NAMALWA (cell line): ENCODE measurements around the gene USP8.

Experiments used
- DNase-seq: peaks from one replicate; pipeline ENCODE4 v3.0.0-alpha.2; 2015; ENCODE audit warnings: low spot score

The USP8 gene

DNA sequence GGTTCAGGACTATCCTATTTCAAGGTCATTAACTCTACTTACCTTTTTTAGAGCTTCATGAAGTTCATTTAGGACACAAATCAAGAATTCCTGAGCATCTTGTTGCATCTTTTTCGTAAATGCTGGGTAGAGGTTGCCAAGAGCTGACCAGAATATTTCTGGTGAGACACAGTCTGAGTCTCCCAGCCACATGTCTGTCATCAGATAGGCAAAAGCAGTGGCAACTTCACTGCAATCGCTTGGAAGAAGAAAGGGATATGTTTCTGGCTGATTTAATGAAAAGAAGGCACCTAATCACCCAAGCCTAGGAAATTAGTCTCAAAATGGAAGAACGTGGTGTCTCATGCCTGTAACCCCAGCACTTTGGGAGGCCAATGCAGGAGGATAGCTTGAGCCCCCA lies 119.4 kb downstream of the USP8 start:
- no peak for DNase-seq

DNA sequence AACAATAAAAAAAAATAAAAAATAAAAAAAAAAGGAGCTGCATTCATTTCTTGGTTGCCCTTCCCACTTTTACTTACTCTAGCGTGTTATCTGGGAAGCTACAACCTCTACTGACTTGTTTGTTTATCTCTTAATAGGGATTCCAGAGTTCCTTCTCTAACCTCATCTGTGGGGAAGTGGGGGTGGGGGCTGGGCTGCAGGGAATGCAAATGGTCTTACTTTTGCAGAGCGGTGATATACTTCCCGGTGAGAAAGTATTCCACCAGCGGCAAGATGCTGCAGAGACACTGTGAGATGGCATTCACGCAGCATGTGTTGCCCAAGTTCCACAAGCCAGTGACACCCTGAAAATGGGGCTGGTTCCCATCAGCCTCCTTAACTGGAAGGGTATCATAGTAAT lies 120.2 kb downstream of the USP8 start:
- no peak for DNase-seq

DNA sequence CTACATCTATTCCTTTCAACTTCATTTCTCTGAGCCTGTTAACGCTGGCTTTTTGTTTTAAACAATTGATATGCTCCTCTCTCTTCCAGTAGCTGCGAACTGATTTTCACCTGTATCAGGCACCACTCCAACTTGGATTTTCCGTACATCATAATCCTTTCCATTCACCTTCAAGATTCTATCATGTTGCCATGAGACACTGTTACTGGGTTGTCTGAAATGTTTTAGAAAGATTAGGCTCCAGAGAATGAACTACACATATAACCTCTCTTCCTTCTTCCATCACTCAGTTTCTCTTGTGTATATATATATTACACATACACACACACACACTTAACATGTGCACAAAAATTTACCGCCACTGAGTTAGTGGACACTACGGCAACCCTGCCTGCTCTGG lies 122.4 kb downstream of the USP8 start, which contains the start of gene USP50:
USP50 (minus strand) TSS at position 101 of the 400 bp plus-strand sequence. CDS start 141 bp downstream, outside the sequence.
- no peak for DNase-seq

DNA sequence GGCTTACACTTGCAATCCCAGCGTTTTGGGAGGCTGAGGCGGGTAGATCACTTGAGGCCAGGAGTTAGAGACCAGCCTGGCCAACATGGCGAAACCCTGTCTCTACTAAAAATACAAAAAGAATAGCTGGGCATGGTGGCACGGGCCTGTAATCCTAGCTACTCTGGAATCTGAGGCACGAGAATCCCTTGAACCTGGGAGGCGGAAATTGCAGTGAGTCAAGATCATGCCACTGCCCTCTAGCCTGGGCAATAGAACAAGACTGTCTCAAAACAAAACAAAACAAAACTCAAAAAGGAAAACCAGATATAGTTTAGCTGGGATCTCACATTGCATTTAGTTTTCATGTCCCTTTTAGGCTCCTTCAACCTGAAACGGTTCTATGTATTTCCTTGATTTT lies 125.1 kb downstream of the USP8 start:
- DNase-seq = no peak

DNA sequence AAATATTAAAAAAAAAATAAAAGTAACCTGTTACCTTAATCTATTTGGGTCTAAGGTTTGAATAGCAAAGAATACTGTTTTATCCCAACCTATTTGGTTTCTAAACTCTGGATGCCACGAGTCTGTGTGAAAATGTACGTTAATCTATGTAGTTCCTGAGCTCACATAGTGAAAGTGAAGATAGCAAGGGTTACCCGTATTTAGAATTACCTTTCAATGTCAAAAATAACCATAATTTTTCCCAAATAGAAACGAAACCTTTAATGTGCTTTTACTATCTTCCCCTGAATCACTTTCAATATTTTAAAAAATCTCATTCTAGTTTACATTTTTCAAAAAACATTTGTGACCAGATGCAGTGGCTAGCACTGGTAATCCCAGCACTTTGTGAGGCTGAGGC lies 128.0 kb downstream of the USP8 start:
- DNase-seq = no peak

DNA sequence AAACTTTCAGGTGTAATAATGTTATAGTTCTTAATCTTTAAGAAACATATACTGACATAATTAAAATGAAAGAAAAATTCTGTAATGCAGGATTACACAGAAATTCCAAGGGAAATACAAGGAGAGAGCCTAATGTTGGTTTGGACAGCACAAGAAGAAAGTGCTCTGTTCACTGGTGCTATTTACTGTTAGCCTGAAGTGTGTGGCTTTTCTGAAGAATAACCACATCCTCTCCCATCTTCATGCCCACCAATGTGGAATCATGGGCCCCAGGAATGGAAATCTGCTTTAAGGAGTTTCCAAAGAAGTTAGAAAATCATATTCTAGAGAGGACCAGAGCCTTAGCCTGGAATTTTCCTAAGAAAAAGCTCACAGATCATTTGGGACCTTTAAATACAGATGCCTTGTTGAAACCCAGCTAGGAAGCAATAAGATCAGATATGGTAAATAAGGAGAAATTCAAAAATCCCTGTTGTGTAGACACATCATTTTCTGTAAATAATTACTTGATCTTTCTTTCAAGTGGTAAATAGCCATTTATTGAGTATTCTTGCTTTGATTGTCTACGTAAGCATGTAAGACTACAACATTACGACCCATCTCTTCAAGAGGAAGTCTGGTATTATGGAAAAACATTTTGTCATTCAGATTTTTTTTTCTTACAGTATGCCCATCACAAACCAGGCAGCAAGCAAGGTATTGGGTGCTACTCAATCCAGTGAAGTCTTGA lies 132.6 kb downstream of the USP8 start:
- no peak for DNase-seq

DNA sequence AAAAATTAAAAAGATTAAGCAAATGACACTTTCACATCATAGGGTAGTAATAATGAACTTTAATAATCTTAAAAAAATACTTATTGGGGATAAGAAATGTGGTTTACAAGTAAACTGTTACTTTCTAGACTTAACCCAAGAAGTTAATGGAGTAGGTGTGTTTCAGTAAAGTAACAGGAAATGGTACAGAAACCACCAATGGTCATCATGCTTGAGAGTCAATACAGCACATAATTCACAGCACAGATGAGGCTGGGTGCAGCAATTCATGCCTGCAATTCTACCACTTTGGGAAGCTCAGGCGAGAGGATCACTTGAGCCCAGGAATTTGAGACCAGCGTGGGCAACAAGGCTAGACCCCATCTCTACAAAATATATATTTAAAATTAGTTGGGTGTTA lies 133.8 kb downstream of the USP8 start:
- no peak for DNase-seq

DNA sequence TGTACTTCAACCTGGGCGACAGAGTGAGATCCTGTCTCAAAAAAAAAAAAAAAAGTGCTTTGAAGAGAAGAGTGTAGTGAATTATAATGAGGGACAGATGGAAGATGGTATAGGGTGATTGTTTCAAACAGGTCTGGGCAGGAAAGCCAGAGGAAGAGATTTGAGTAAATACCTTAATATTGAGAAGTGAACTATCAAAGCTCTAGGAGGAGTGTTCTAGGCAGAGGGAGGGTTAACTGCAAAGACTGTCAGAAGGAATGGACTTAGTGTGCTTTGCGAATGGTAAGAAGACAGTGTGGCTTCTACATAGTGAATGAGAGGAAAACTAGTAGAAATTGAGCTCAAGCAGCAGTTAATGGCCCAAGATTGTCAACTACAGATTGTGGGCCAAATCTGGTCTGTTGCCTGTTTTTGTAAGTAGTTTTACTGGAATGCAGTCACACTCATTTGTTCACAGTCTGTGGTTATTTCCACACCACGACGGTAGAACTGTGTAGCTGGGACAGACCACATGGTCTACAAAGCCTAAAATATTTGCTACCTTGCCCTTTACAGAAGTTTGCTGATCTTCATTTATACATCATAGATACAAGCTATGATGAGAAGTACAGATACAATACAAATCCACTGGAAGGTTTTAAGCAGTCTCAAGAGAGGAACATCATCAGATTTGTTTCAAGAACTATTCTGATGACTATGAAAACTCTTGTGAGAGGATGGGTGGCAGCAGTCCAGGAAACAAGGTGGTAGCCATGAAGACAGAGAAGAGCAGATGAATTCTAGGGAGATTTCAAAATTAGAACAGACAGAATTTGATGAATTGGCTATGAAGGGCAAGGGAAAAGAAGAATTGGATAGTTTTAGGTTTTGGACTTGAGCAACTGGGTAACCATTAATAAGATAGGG lies 138.8 kb downstream of the USP8 start:
- DNase-seq = no peak

DNA sequence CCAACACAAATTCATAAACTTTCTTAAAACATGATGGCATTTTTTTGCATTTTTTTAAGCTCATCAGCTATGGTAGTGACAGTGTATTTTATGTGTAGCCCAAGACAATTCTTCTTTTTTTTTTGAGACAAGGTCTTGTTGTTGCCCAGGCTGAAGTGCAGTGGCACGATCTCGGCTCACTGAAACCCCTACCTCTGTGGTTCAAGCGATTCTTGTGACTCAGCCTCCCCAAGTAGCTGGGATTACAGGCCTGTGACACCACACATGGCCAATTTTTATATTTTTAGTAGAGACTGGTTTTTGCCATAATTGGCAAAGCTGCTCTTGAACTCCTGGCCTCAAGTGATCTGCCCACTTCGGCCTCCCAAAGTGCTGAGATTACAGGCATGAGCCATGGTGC lies 139.6 kb downstream of the USP8 start:
- DNase-seq = no peak
